Fibroblast of lung (primary cell): ENCODE results near the gene ACKR4. TPM values are rescaled to one million over a fixed set of nuclear protein-coding genes. Genes with fewer than 3 reads are reported as not detected.
"Not testable (repeated sequence)": the region's sequence is repeated elsewhere in the genome, so short reads cannot be mapped to it uniquely, and the experiment has no call there.

Experiments used
- DNase-seq, 2 donors: peaks; one replicate each; pipeline versions ENCODE4 v3.0.0 to v3.0.0-alpha.2; 2010; ENCODE audit warnings: low read depth in 2 of 2
- H2AFZ ChIP-seq: 2 replicates; pipeline ENCODE4 v1.5.1; 2012; ENCODE audit warnings: low read length, control low read depth, inconsistent platforms
- H3K27ac ChIP-seq: 2 replicates; pipeline ENCODE4 v1.5.1; 2011; ENCODE audit warnings: low read length, control low read depth; ENCODE audit not compliant: insufficient read depth
- H3K27me3 ChIP-seq: 2 replicates; pipeline ENCODE4 v1.5.1; 2011; ENCODE audit warnings: mild to moderate bottlenecking, low read length; ENCODE audit not compliant: control insufficient read depth, insufficient read depth
- H3K36me3 ChIP-seq: 2 replicates; pipeline ENCODE4 v1.5.1; 2011; ENCODE audit warnings: low read length; ENCODE audit not compliant: control insufficient read depth, insufficient read depth
- H3K4me1 ChIP-seq: 2 replicates; pipeline ENCODE4 v1.5.1; 2011; ENCODE audit warnings: low read length; ENCODE audit not compliant: control insufficient read depth, insufficient read depth; ENCODE audit errors: extremely low read depth
- H3K4me2 ChIP-seq: 2 replicates; pipeline ENCODE4 v1.5.1; 2011; ENCODE audit warnings: low read length, control low read depth; ENCODE audit not compliant: insufficient read depth; ENCODE audit errors: extremely low read depth
- H3K4me3 ChIP-seq, 4 experiments: fragments of 200-600 bp in 1 of 4; sonication (generic) in 1 of 4; replicated peaks in 1 of 4; 2 replicates each; pipeline ENCODE4 v1.5.1; 2011 to 2016; ENCODE audit warnings: low read length in 4 of 4, low read depth in 3 of 4, mild to moderate bottlenecking in 3 of 4, control low read depth in 2 of 4, inconsistent platforms in 1 of 4, mixed read lengths in 1 of 4; ENCODE audit not compliant: insufficient read depth in 1 of 4; ENCODE audit errors: control extremely low read depth in 1 of 4
- H3K79me2 ChIP-seq: 2 replicates; pipeline ENCODE4 v1.5.1; 2012; ENCODE audit warnings: mild to moderate bottlenecking, low read length, inconsistent platforms; ENCODE audit not compliant: control insufficient read depth, insufficient read depth
- H3K9ac ChIP-seq: 2 replicates; pipeline ENCODE4 v1.5.1; 2011; ENCODE audit warnings: mild to moderate bottlenecking, low read length, control low read depth; ENCODE audit not compliant: insufficient read depth
- H3K9me3 ChIP-seq: 2 replicates; pipeline ENCODE4 v1.5.1; 2012; ENCODE audit warnings: low read depth, low read length; ENCODE audit not compliant: control insufficient read depth, insufficient read depth
- H4K20me1 ChIP-seq: 2 replicates; pipeline ENCODE4 v1.5.1; 2011; ENCODE audit warnings: low read length; ENCODE audit not compliant: control insufficient read depth, insufficient read depth; ENCODE audit errors: extremely low read depth
- EZH2 ChIP-seq: IDR thresholded peaks from 2 replicates; pipeline ENCODE4 v1.5.1; 2012; ENCODE audit warnings: low read length, control low read depth, mild to moderate bottlenecking; ENCODE audit errors: missing control alignments
- polyA plus RNA-seq, 2 donors: library from polyadenylated mRNA; depleted of rRNA in 1 of 2; stranded (reverse) in 1 of 2; unstranded in 1 of 2; fragments of >200 nt; gene quantifications; 2 replicates each; pipeline ENCODE4 v1.2.1, GENCODE V29; 2011 to 2012; ENCODE audit warnings: missing spikeins in 1 of 2
- total RNA-seq: library from RNA; depleted of rRNA; stranded (reverse); fragments of >200 nt; gene quantifications from 2 replicates; pipeline ENCODE4 v1.2.1, GENCODE V29; 2014
- TF ChIP-seq, protein P1 (sequence below), 2 donors: IDR thresholded peaks in 1 of 2; conservative IDR thresholded peaks in 1 of 2; 1 replicate in 1 of 2; 2 replicates in 1 of 2; pipeline ENCODE4 v1.5.1; 2011 to 2012; ENCODE audit warnings: low read length in 2 of 2, control low read depth in 1 of 2, inconsistent platforms in 1 of 2, low read depth in 1 of 2, mild to moderate bottlenecking in 1 of 2

The ACKR4 gene
- total and polyA plus RNA-seq, 2 donors (not counting 1 experiment from before 2014, with no cell fraction given): 11.6 to 14.9 TPM

DNA sequence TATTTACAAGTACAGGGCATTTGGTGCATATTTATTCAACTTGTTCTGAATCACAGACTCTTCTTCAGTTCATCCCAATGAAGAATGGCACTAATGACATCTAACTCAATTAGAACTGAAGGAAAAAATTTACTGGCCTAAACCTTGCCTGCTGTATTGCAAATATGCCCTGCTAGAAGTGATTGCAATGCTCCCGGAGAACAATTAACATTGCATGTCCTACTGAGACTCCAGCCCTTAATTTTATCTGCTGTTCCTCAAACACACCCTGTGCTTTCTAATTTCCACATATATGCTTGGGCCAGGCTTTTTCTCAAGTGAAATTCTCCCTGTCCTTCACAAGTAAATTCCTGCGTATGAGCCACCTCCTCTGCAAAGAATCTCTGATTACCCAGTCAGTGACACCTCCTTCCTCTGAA lies 8.3 kb downstream of the ACKR4 start:
- Histone ChIP-seq H3K4me1 (peaks cover 12% of the 10 kb centered on the region), H4K20me1 (no peaks in the 10 kb centered on the region), H3K27ac (peak overlapping the region; percentile 49), H3K9ac (no peak overlapping the region), H3K36me3 (no peaks in the 10 kb centered on the region), H2AFZ (no peak overlapping the region), H3K27me3 (no peaks in the 10 kb centered on the region), H3K4me3 (no peak overlapping the region), H3K79me2 (no peaks in the 10 kb centered on the region), H3K4me2 (no peak overlapping the region), H3K9me3 (no peaks in the 10 kb centered on the region)
- peak in 1 of 2 donors; percentile 69 for DNase-seq
- no peak for TF ChIP-seq EZH2
- TF ChIP-seq, protein P1, sequence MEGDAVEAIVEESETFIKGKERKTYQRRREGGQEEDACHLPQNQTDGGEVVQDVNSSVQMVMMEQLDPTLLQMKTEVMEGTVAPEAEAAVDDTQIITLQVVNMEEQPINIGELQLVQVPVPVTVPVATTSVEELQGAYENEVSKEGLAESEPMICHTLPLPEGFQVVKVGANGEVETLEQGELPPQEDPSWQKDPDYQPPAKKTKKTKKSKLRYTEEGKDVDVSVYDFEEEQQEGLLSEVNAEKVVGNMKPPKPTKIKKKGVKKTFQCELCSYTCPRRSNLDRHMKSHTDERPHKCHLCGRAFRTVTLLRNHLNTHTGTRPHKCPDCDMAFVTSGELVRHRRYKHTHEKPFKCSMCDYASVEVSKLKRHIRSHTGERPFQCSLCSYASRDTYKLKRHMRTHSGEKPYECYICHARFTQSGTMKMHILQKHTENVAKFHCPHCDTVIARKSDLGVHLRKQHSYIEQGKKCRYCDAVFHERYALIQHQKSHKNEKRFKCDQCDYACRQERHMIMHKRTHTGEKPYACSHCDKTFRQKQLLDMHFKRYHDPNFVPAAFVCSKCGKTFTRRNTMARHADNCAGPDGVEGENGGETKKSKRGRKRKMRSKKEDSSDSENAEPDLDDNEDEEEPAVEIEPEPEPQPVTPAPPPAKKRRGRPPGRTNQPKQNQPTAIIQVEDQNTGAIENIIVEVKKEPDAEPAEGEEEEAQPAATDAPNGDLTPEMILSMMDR (conservative IDR thresholded peaks at IDR 0.05 in 1 of 2, IDR thresholded peaks at IDR 0.05 in 1 of 2; ENCODE audit: low read depth in 1 of 2, low read length in 2 of 2): no peak

DNA sequence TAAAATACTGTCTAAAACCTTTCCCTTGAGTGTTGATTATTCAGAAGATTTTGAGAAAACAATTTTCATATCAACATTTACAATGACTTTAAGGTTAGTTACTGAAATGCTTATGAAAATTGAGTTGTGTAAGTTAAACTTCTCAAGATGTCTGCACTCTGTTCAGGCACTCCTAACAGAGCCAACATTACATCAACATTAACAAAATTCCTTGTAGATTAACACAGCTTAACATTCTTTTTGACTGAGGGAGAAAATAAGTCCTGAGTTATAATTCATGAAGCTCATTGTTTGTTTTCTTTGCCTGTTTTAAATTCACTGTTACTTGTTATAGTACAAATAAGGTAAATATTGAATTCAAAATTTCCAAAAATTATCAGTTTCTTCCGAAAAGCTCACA lies 9.0 kb downstream of the ACKR4 start:
- TF ChIP-seq, protein P1 (conservative IDR thresholded peaks at IDR 0.05 in 1 of 2, IDR thresholded peaks at IDR 0.05 in 1 of 2; ENCODE audit: low read depth in 1 of 2, low read length in 2 of 2): no peak
- no peak for TF ChIP-seq EZH2
- H3K27ac ChIP-seq: peak overlapping the region; percentile 49
- peak; percentile 62 to 82 for DNase-seq
- H3K9ac ChIP-seq: no peak overlapping the region
- H3K4me1 ChIP-seq: peaks cover 12% of the 10 kb centered on the region
- H3K79me2 ChIP-seq: no peaks in the 10 kb centered on the region
- H3K27me3 ChIP-seq: no peaks in the 10 kb centered on the region
- no peaks in the 10 kb centered on the region for H4K20me1 ChIP-seq
- peak overlapping the region; percentile 71 for H3K4me2 ChIP-seq
- H3K4me3 ChIP-seq: no peak overlapping the region
- H2AFZ ChIP-seq: no peak overlapping the region
- no peaks in the 10 kb centered on the region for H3K9me3 ChIP-seq
- H3K36me3 ChIP-seq: no peaks in the 10 kb centered on the region

DNA sequence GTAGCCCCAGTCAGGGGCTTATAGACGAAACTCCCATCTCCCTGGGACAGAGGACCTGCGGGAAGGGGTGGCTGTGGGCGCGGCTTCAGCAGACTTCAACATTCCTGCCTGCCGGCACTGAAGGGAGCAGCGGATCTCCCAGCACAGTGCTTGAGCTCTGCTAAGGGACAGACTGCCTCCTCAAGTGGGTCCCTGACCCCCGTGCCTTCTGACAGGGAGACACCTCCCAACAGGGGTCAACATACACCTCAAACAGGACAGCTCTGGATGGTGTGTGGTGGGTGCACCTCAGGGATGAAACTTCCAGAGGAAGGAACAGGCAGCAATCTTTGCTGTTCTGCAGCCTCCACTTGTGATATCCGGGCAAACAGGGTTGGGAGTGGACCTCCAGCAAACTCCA lies 9.6 kb downstream of the ACKR4 start:
- Histone ChIP-seq H3K27ac (peak overlapping the region; percentile 32), H3K4me1 (peaks cover 12% of the 10 kb centered on the region)
- not testable (repeated sequence) for H3K36me3 ChIP-seq, H3K4me3 ChIP-seq, H3K79me2 ChIP-seq, H2AFZ ChIP-seq, H3K9me3 ChIP-seq, H3K9ac ChIP-seq, DNase-seq, H4K20me1 ChIP-seq, H3K27me3 ChIP-seq, H3K4me2 ChIP-seq

DNA sequence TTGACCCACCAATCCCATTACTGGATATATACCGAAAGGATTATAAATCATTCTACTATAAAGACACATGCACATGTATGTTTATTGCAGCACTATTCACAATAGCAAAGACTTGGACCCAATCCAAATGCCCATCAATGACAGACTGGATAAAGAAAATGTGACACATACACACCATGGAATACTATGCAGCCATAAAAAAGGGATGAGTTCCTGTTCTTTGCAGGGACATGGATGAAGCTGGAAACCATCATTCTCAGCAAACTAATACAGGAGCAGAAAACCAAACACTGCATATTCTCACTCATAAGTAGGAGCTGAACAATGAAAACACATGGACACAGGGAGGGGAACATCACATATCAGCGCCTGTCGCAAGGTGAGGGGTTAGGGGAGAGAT lies 18.2 kb downstream of the ACKR4 start:
- H3K9ac ChIP-seq, H4K20me1 ChIP-seq, H2AFZ ChIP-seq, H3K4me1 ChIP-seq, H3K27ac ChIP-seq, H3K4me3 ChIP-seq, DNase-seq, H3K9me3 ChIP-seq, H3K4me2 ChIP-seq, H3K36me3 ChIP-seq, H3K27me3 ChIP-seq, H3K79me2 ChIP-seq: not testable (repeated sequence)
